IMR-90 (cell line): ENCODE data around the gene COLEC11. TPM values are rescaled to one million over a fixed set of nuclear protein-coding genes. Genes with fewer than 3 reads are reported as not detected.

Experiments
- ATAC-seq: fragments of 200-7000 bp; cut with Tn5 transposase; 2 replicates; pipeline ENCODE4 v1.9.1; 2020; ENCODE audit warnings: low read depth, mild to moderate bottlenecking, moderate library complexity
- BruUV-seq: library from RNA; stranded (reverse); fragments of 400-500 nt; replicated peaks from 2 replicates; lab custom pipeline; 2021; lab: Mats Ljungman, UMichigan
- CTCF ChIA-PET: fragments of 300-600 bp; formaldehyde crosslinking; extraction: SDS; loops from one replicate; lab custom pipeline; 2021; ENCODE audit warnings: antibody characterized with exemption; lab: Yijun Ruan, JAX
- POLR2A ChIA-PET: fragments of 300-600 bp; sonication (Branson Sonifier 250); formaldehyde crosslinking; loops from one replicate; lab custom pipeline; 2022; ENCODE audit warnings: antibody characterized with exemption; ENCODE audit not compliant: unreplicated experiment; lab: Charles Lee
- DNase-seq: peaks from one replicate; pipeline ENCODE4 v3.0.0; 2013
- H2AFZ ChIP-seq: replicated peaks from 2 replicates; pipeline ENCODE3; 2013; ENCODE audit warnings: low read length, mild to moderate bottlenecking; ENCODE audit not compliant: poor library complexity
- H2AK5ac ChIP-seq: 2 replicates; pipeline ENCODE4 v1.6.1; 2013; ENCODE audit warnings: low read depth, low read length, inconsistent platforms
- H2AK9ac ChIP-seq: replicated peaks from 2 replicates; pipeline ENCODE3; 2013; ENCODE audit warnings: mild to moderate bottlenecking, low read depth, low read length, moderate library complexity; ENCODE audit not compliant: poor library complexity
- H2BK120ac ChIP-seq: 2 replicates; pipeline ENCODE4 v1.6.1; 2013; ENCODE audit warnings: low read depth, low read length, inconsistent platforms
- H2BK15ac ChIP-seq: 3 replicates; pipeline ENCODE4 v1.6.1; 2013; ENCODE audit warnings: low read depth, low read length, inconsistent platforms
- H2BK20ac ChIP-seq: 2 replicates; pipeline ENCODE4 v1.6.1; 2013; ENCODE audit warnings: low read depth, mild to moderate bottlenecking, inconsistent platforms, low read length, moderate library complexity
- H2BK5ac ChIP-seq: 2 replicates; pipeline ENCODE4 v1.6.1; 2013; ENCODE audit warnings: mild to moderate bottlenecking, low read depth, low read length, inconsistent platforms; ENCODE audit not compliant: poor library complexity, severe bottlenecking
- H3K14ac ChIP-seq: replicated peaks from 2 replicates; pipeline ENCODE4 v1.6.1; 2013; ENCODE audit warnings: low read depth, low read length, inconsistent platforms
- H3K18ac ChIP-seq: 2 replicates; pipeline ENCODE4 v1.6.1; 2013; ENCODE audit warnings: low read depth, low read length, control low read depth
- H3K23ac ChIP-seq: 2 replicates; pipeline ENCODE4 v1.6.1; 2013; ENCODE audit warnings: low read depth, low read length, inconsistent platforms
- H3K27ac ChIP-seq: 2 replicates; pipeline ENCODE4 v1.5.1; 2013; ENCODE audit warnings: mild to moderate bottlenecking, control low read depth, low read length; ENCODE audit not compliant: insufficient read depth
- H3K27me3 ChIP-seq: 2 replicates; pipeline ENCODE4 v1.6.1; 2013; ENCODE audit warnings: low read length; ENCODE audit not compliant: control insufficient read depth, insufficient read depth
- H3K36me3 ChIP-seq: 2 replicates; pipeline ENCODE4 v1.6.1; 2013; ENCODE audit warnings: low read length, mixed read lengths; ENCODE audit not compliant: control insufficient read depth, insufficient read depth
- H3K4ac ChIP-seq: 2 replicates; pipeline ENCODE4 v1.6.1; 2013; ENCODE audit warnings: low read depth, low read length, inconsistent platforms
- H3K4me1 ChIP-seq: 2 replicates; pipeline ENCODE4 v1.6.1; 2013; ENCODE audit warnings: low read length, mixed read lengths; ENCODE audit not compliant: control insufficient read depth, insufficient read depth
- H3K4me2 ChIP-seq: 2 replicates; pipeline ENCODE4 v1.6.1; 2013; ENCODE audit warnings: low read depth, mild to moderate bottlenecking, control low read depth, low read length, moderate library complexity
- H3K4me3 ChIP-seq: 2 replicates; pipeline ENCODE4 v1.5.1; 2013; ENCODE audit warnings: low read depth, mild to moderate bottlenecking, control low read depth, low read length, moderate library complexity; ENCODE audit not compliant: insufficient read depth
- H3K56ac ChIP-seq: 2 replicates; pipeline ENCODE4 v1.6.1; 2013; ENCODE audit warnings: low read length, inconsistent platforms; ENCODE audit not compliant: insufficient read depth; ENCODE audit errors: extremely low read depth
- H3K79me1 ChIP-seq, 2 experiments: 2 replicates each; pipeline ENCODE4 v1.6.1; 2013; ENCODE audit warnings: low read length in 2 of 2, inconsistent platforms in 1 of 2, low read depth in 1 of 2
- H3K9ac ChIP-seq: 2 replicates; pipeline ENCODE4 v1.6.1; 2013; ENCODE audit warnings: low read depth, low read length, control low read depth
- H3K9me1 ChIP-seq: 2 replicates; pipeline ENCODE4 v1.6.1; 2013; ENCODE audit warnings: low read length, inconsistent platforms; ENCODE audit not compliant: insufficient read depth
- H3K9me3 ChIP-seq: 2 replicates; pipeline ENCODE4 v1.6.1; 2013; ENCODE audit warnings: low read length; ENCODE audit not compliant: control insufficient read depth, insufficient read depth
- H4K20me1 ChIP-seq: 2 replicates; pipeline ENCODE4 v1.6.1; 2013; ENCODE audit warnings: low read length, inconsistent platforms; ENCODE audit not compliant: insufficient read depth
- H4K5ac ChIP-seq: 2 replicates; pipeline ENCODE4 v1.6.1; 2013; ENCODE audit warnings: mild to moderate bottlenecking, low read depth, low read length, control low read depth
- H4K8ac ChIP-seq, 2 experiments: 2 replicates each; pipeline ENCODE4 v1.6.1; 2013; ENCODE audit warnings: low read depth in 2 of 2, low read length in 2 of 2, control low read depth in 1 of 2, inconsistent platforms in 1 of 2
- H4K91ac ChIP-seq: 2 replicates; pipeline ENCODE4 v1.6.1; 2013; ENCODE audit warnings: low read depth, low read length, inconsistent platforms; ENCODE audit not compliant: insufficient read depth
- CHD1 ChIP-seq: IDR thresholded peaks from 2 replicates; pipeline ENCODE4 v1.6.1; 2012; ENCODE audit warnings: low read depth, low read length, improper control_type of control experiment
- NFE2L2 ChIP-seq: fragments of 150-350 bp; IDR thresholded peaks from 2 replicates; pipeline ENCODE4 v1.6.1; 2016; ENCODE audit warnings: low read depth, mild to moderate bottlenecking, low read length
- POLR2A ChIP-seq: IDR thresholded peaks from 2 replicates; pipeline ENCODE4 v1.6.1; 2012; ENCODE audit warnings: mild to moderate bottlenecking, low read depth, low read length
- RCOR1 ChIP-seq: IDR thresholded peaks from 2 replicates; pipeline ENCODE4 v1.6.1; 2012; ENCODE audit warnings: mild to moderate bottlenecking, low read length, improper control_type of control experiment; ENCODE audit not compliant: insufficient replicate concordance
- RFX5 ChIP-seq: IDR thresholded peaks from 2 replicates; pipeline ENCODE4 v1.8.0; 2012; ENCODE audit warnings: low read depth, mild to moderate bottlenecking, low read length, moderate library complexity
- SMC3 ChIP-seq: fragments of 150-350 bp; IDR thresholded peaks from 2 replicates; pipeline ENCODE4 v1.6.1; 2016; ENCODE audit warnings: low read depth, mild to moderate bottlenecking, antibody characterized with exemption, low read length, moderate library complexity
- WGBS, 2 experiments: methylation state at CpG; one replicate each; pipeline versions ENCODE4 v1.1.5 to v1.1.7; 2013; ENCODE audit warnings: missing lambda C conversion rate in 2 of 2; ENCODE audit not compliant: insufficient read length in 1 of 2; ENCODE audit errors: extremely low coverage in 2 of 2; 5-methylcytosine and 5-hydroxymethylcytosine counted together
- dilution Hi-C: fragments of 300-500 bp; cut with HindIII; formaldehyde crosslinking; loops from one replicate; pipeline ENCODE4 v1.14.3; 2018; ENCODE audit warnings: low sequenced_read_pairs; ENCODE audit not compliant: unreplicated experiment
- in situ Hi-C: fragments of 300-500 bp; cut with MboI; formaldehyde crosslinking; loops from 3 replicates; pipeline ENCODE4 v1.14.3; 2019; ENCODE audit warnings: low sequenced_read_pairs, inconsistent platforms, mixed read lengths
- intact Hi-C: fragments of 100-400 bp; cut with micrococcal nuclease; formaldehyde crosslinking; loops from 2 replicates; pipeline ENCODE4 v1.10.0; 2022
- polyA plus RNA-seq, 3 experiments: library from polyadenylated mRNA; depleted of rRNA; stranded (reverse); fragments of >200 nt; gene quantifications; 2 replicates each; pipeline ENCODE4 v1.2.3, GENCODE V29; 2012; ENCODE audit warnings: low replicate concordance in 1 of 3
- total RNA-seq: library from RNA; depleted of rRNA; stranded (reverse); fragments of >200 nt; gene quantifications from 2 replicates; pipeline ENCODE4 v1.2.3, GENCODE V29; 2012

COLEC11 gene
- total and polyA plus RNA-seq, 2 of the 4 experiments (the other 2 are of a cell fraction) = under 0.01 to 0.24 TPM

GRCh38 chr2:3598197-3598910, 3.4 kb downstream of the COLEC11 start:
- ATAC-seq = no peak
- Histone ChIP-seq H3K4me2 (no peak overlapping the region), H2AFZ (no peak overlapping the region), H2AK5ac (no peak overlapping the region), H4K20me1 (no peaks in the 10 kb centered on the region), H3K27me3 (peaks cover 2% of the 10 kb centered on the region; the same call in 1 of the 2 replicates), H3K9me1 (0 out of 2 replicates have a peak, but pooled peaks cover 3% of the 10 kb centered on the region), H2BK120ac (no peak overlapping the region), H3K9ac (no peak overlapping the region), H3K56ac (no peak overlapping the region), H3K23ac (no peak overlapping the region), H3K36me3 (no peaks in the 10 kb centered on the region), H4K5ac (no peak overlapping the region), H4K8ac (no peak overlapping the region), H3K4me3 (no peak overlapping the region), H3K14ac (no peak overlapping the region), H4K91ac (no peak overlapping the region), H2BK20ac (no peak overlapping the region), H3K4ac (no peak overlapping the region), H2AK9ac (no peak overlapping the region), H3K9me3 (no peaks in the 10 kb centered on the region), H3K79me1 (no peaks in the 10 kb centered on the region), H3K27ac (no peak overlapping the region), H2BK15ac (no peak overlapping the region), H3K18ac (no peak overlapping the region), H3K4me1 (peaks cover 3% of the 10 kb centered on the region; the same call in 1 of the 2 replicates), H2BK5ac (no peak overlapping the region)
- in situ Hi-C loops (no loop called here), intact Hi-C loops (loop anchor here (5.0 kb wide), 1 partner anchor 34 kb away; no protein-coding TSS in a partner anchor), dilution Hi-C loops (no loop called here)
- POLR2A ChIA-PET = no interaction called here
- no TSS peak for BruUV-seq
- CTCF ChIA-PET = no interaction called here
- TF ChIP-seq RFX5 (no peak), SMC3 (no peak), RCOR1 (no peak), CHD1 (no peak), POLR2A (no peak), NFE2L2 (no peak)
- no peak for DNase-seq
- 79% methylated on average over 7 of the region's 22 CpGs; no CpG with 5 or more reads in 1 of the 2 experiments for WGBS, 2 experiments
